CD4-positive, alpha-beta memory T cell (primary cell): Measurements from ENCODE around the gene ITCH. TPM values are rescaled to one million over a fixed set of nuclear protein-coding genes. Genes with fewer than 3 reads are reported as not detected.
"Not testable (repeated sequence)": the region's sequence is repeated elsewhere in the genome, so short reads cannot be mapped to it uniquely, and the experiment has no call there.

Experiments
- CTCF ChIA-PET: fragments of 350-600 bp; sonication (Branson Sonifier 250); formaldehyde crosslinking; loops from one replicate; lab custom pipeline; 2021; ENCODE audit warnings: inconsistent platforms; ENCODE audit not compliant: partially characterized antibody; lab: Charles Lee
- POLR2A ChIA-PET: fragments of 350-600 bp; sonication (Branson Sonifier 250); formaldehyde crosslinking; loops from one replicate; lab custom pipeline; 2021; ENCODE audit not compliant: partially characterized antibody; lab: Charles Lee
- DNase-seq, 5 donors: peaks; one replicate each; pipeline versions ENCODE4 v3.0.0 to v3.0.0-alpha.2; 2020 to 2022; ENCODE audit warnings: mixed read lengths in 1 of 5
- H3K27ac ChIP-seq: one replicate; pipeline ENCODE4 v1.7.0; 2013; ENCODE audit warnings: low read depth, low read length
- H3K27me3 ChIP-seq: 2 replicates; pipeline ENCODE4 v1.7.0; 2013; ENCODE audit warnings: mild to moderate bottlenecking, low read length, moderate library complexity; ENCODE audit not compliant: insufficient read depth
- H3K36me3 ChIP-seq: 2 replicates; pipeline ENCODE4 v1.7.0; 2013; ENCODE audit warnings: mild to moderate bottlenecking, low read length, moderate library complexity; ENCODE audit not compliant: insufficient read depth
- H3K4me1 ChIP-seq: 2 replicates; pipeline ENCODE4 v1.7.0; 2013; ENCODE audit warnings: mild to moderate bottlenecking, low read length, moderate library complexity; ENCODE audit not compliant: insufficient read depth
- H3K4me3 ChIP-seq, 2 donors: one replicate each; pipeline ENCODE4 v1.7.0; 2013; ENCODE audit warnings: low read length in 2 of 2, mild to moderate bottlenecking in 1 of 2
- H3K9me3 ChIP-seq, 2 donors: one replicate each; pipeline ENCODE4 v1.7.0; 2013; ENCODE audit warnings: low read length in 2 of 2, control low read depth in 1 of 2; ENCODE audit not compliant: control insufficient read depth in 1 of 2
- H3K27ac Mint-ChIP-seq, 7 donors: one replicate each; pipeline ENCODE4 v1.8.0; 2020 to 2021; ENCODE audit warnings: mixed read lengths in 7 of 7, mild to moderate bottlenecking in 6 of 7, inconsistent platforms in 3 of 7, moderate library complexity in 3 of 7
- H3K27me3 Mint-ChIP-seq, 2 donors: one replicate each; pipeline ENCODE4 v1.8.0; 2020 to 2021; ENCODE audit warnings: mixed read lengths in 2 of 2
- H3K36me3 Mint-ChIP-seq, 2 donors: one replicate each; pipeline ENCODE4 v1.8.0; 2020 to 2021; ENCODE audit warnings: mixed read lengths in 2 of 2, inconsistent platforms in 1 of 2, mild to moderate bottlenecking in 1 of 2
- H3K4me1 Mint-ChIP-seq, 4 donors: one replicate each; pipeline ENCODE4 v1.8.0; 2020 to 2021; ENCODE audit warnings: mixed read lengths in 4 of 4, mild to moderate bottlenecking in 1 of 4
- H3K4me3 Mint-ChIP-seq, 8 donors: one replicate each; pipeline ENCODE4 v1.8.0; 2020 to 2021; ENCODE audit warnings: mixed read lengths in 8 of 8, mild to moderate bottlenecking in 7 of 8, moderate library complexity in 6 of 8, inconsistent platforms in 3 of 8
- H3K9me3 Mint-ChIP-seq, 8 donors: one replicate each; pipeline ENCODE4 v1.8.0; 2020 to 2021; ENCODE audit warnings: mixed read lengths in 8 of 8, mild to moderate bottlenecking in 5 of 8, inconsistent platforms in 3 of 8, moderate library complexity in 1 of 8
- intact Hi-C: fragments of 100-400 bp; cut with micrococcal nuclease; formaldehyde crosslinking; loops from one replicate; pipeline ENCODE4 v1.15.1; 2023
- polyA plus RNA-seq, 2 donors: library from polyadenylated mRNA; unstranded; fragments of 300-500 nt; fragmentation: Illumina TruSeq; gene quantifications; one replicate each; pipeline ENCODE4 v1.2.3, GENCODE V29; 2021
- total RNA-seq, 2 experiments: library from RNA; stranded (reverse); gene quantifications; one replicate each; pipeline ENCODE4 v1.2.3, GENCODE V29; 2021

The ITCH gene
- total and polyA plus RNA-seq, 4 experiments from 2014 or later = 9.7 to 68.9 (median 42.2) TPM

GRCh38 chr20:34410336-34410735, 47.3 kb downstream of the ITCH start:
- Mint-ChIP-seq H3K4me3 (no peak overlapping the region), H3K36me3 (peaks cover 26 to 52% of the 10 kb centered on the region in 2 donors), H3K27ac (no peak overlapping the region), H3K4me1 (peaks cover 14 to 30% (median 17%) of the 10 kb centered on the region in 4 donors), H3K27me3 (no peaks in the 10 kb centered on the region), H3K9me3 (no peaks in the 10 kb centered on the region)
- H3K27ac ChIP-seq = no peak overlapping the region
- H3K27me3 ChIP-seq = no peaks in the 10 kb centered on the region
- no peak overlapping the region for H3K4me3 ChIP-seq
- no peak for DNase-seq
- H3K36me3 ChIP-seq = peaks cover 14% of the 10 kb centered on the region
- CTCF ChIA-PET = no interaction called here
- peaks cover 11% of the 10 kb centered on the region for H3K4me1 ChIP-seq
- POLR2A ChIA-PET = no interaction called here
- intact Hi-C loops = no loop called here
- H3K9me3 ChIP-seq = no peaks in the 10 kb centered on the region

- Mint-ChIP-seq H3K4me1 (peaks cover 9 to 19% (median 12%) of the 10 kb centered on the region in 4 donors), H3K27me3 (no peaks in the 10 kb centered on the region), H3K27ac (no peak overlapping the region), H3K4me3 (no peak overlapping the region), H3K9me3 (peaks cover 0 to 2% (median 0%) of the 10 kb centered on the region in 8 donors), H3K36me3 (peaks cover 28 to 57% of the 10 kb centered on the region in 2 donors)
- ChIA-PET POLR2A (no interaction called here), CTCF (no interaction called here)
- intact Hi-C loops = no loop called here
- Histone ChIP-seq H3K27me3 (no peaks in the 10 kb centered on the region), H3K4me1 (no peaks in the 10 kb centered on the region), H3K27ac (no peak overlapping the region), H3K9me3 (no peaks in the 10 kb centered on the region), H3K36me3 (peaks cover 18% of the 10 kb centered on the region), H3K4me3 (no peak overlapping the region)
- DNase-seq = no peak
These were observed 49.4 kb downstream of the ITCH start for GRCh38 chr20:34412453-34412852.

GRCh38 chr20:34414525-34414924, 51.5 kb downstream of the ITCH start:
- H3K27me3 Mint-ChIP-seq, H3K4me3 ChIP-seq, H3K27me3 ChIP-seq, H3K4me1 ChIP-seq, H3K4me1 Mint-ChIP-seq, POLR2A ChIA-PET, H3K9me3 Mint-ChIP-seq, intact Hi-C loops, H3K4me3 Mint-ChIP-seq, CTCF ChIA-PET, H3K9me3 ChIP-seq, DNase-seq, H3K27ac ChIP-seq: not testable (repeated sequence)
- peaks cover 19% of the 10 kb centered on the region for H3K36me3 ChIP-seq
- Mint-ChIP-seq H3K36me3 (peaks cover 24 to 53% of the 10 kb centered on the region in 2 donors), H3K27ac (peak overlapping the region in 3 of 7 donors; percentile 16 to 76 (median 58))

- Mint-ChIP-seq H3K27ac (peak overlapping the region in 4 of 7 donors; percentile 44 to 79 (median 67)), H3K4me3 (no peak overlapping the region), H3K27me3 (no peaks in the 10 kb centered on the region), H3K9me3 (peaks cover 0 to 2% (median 0%) of the 10 kb centered on the region in 8 donors), H3K36me3 (peaks cover 23 to 56% of the 10 kb centered on the region in 2 donors), H3K4me1 (peaks cover 5 to 9% (median 7%) of the 10 kb centered on the region in 4 donors)
- POLR2A ChIA-PET = no interaction called here
- H3K27me3 ChIP-seq = no peaks in the 10 kb centered on the region
- no peak overlapping the region for H3K4me3 ChIP-seq
- CTCF ChIA-PET = no interaction called here
- no peaks in the 10 kb centered on the region for H3K4me1 ChIP-seq
- H3K36me3 ChIP-seq = peaks cover 19% of the 10 kb centered on the region
- no peaks in the 10 kb centered on the region for H3K9me3 ChIP-seq
- no peak overlapping the region for H3K27ac ChIP-seq
- no peak for DNase-seq
- intact Hi-C loops = no loop called here
These were observed 52.0 kb downstream of the ITCH start for GRCh38 chr20:34415079-34415478.

- H3K4me3 Mint-ChIP-seq = no peak overlapping the region
- intact Hi-C loops = no loop called here
These were observed 57.1 kb downstream of the ITCH start for GRCh38 chr20:34420146-34420545.

GRCh38 chr20:34420975-34421374, 57.9 kb downstream of the ITCH start:
- no peak overlapping the region for H3K4me3 Mint-ChIP-seq
- no peak for DNase-seq
- ChIA-PET CTCF (no interaction called here), POLR2A (no interaction called here)
- H3K27ac Mint-ChIP-seq = peak overlapping the region in 1 of 7 donors; percentile 41
- H3K9me3 Mint-ChIP-seq = peaks cover 0 to 2% (median 0%) of the 10 kb centered on the region in 8 donors
- no peaks in the 10 kb centered on the region for H3K4me1 ChIP-seq
- no peaks in the 10 kb centered on the region for H3K9me3 ChIP-seq
- H3K36me3 ChIP-seq = peaks cover 21% of the 10 kb centered on the region
- H3K27me3 Mint-ChIP-seq = no peaks in the 10 kb centered on the region
- peaks cover 0 to 8% (median 4%) of the 10 kb centered on the region in 4 donors for H3K4me1 Mint-ChIP-seq
- H3K36me3 Mint-ChIP-seq = peaks cover 30 to 65% of the 10 kb centered on the region in 2 donors
- H3K27me3 ChIP-seq = no peaks in the 10 kb centered on the region
- no peak overlapping the region for H3K27ac ChIP-seq
- intact Hi-C loops = no loop called here
- no peak overlapping the region for H3K4me3 ChIP-seq

More at GRCh38 chr20:34420146-34420545, 57.1 kb downstream of the ITCH start:
- no peaks in the 10 kb centered on the region for H3K27me3 Mint-ChIP-seq
- peaks cover 0 to 8% (median 5%) of the 10 kb centered on the region in 4 donors for H3K4me1 Mint-ChIP-seq
- no peaks in the 10 kb centered on the region for H3K9me3 ChIP-seq
- H3K9me3 Mint-ChIP-seq = peaks cover 0 to 2% (median 0%) of the 10 kb centered on the region in 8 donors
- H3K4me1 ChIP-seq = no peaks in the 10 kb centered on the region
- H3K27ac Mint-ChIP-seq = no peak overlapping the region
- ChIA-PET CTCF (interaction anchor here (1.2 kb wide), 1 partner anchor 108 kb away, joined by 5 read pairs; no protein-coding TSS in a partner anchor), POLR2A (no interaction called here)
- H3K36me3 ChIP-seq = peaks cover 23% of the 10 kb centered on the region
- DNase-seq = no peak
- no peaks in the 10 kb centered on the region for H3K27me3 ChIP-seq
- no peak overlapping the region for H3K4me3 ChIP-seq
- H3K36me3 Mint-ChIP-seq = peaks cover 29 to 60% of the 10 kb centered on the region in 2 donors
- H3K27ac ChIP-seq = no peak overlapping the region

GRCh38 chr20:34421766-34422466, 58.8 kb downstream of the ITCH start:
- peaks cover 22% of the 10 kb centered on the region for H3K36me3 ChIP-seq
- CTCF ChIA-PET = interaction anchor here (0.6 to 0.9 kb wide), 2 partner anchors 15 to 674 kb away, joined by 3 read pairs; no protein-coding TSS in a partner anchor
- no peaks in the 10 kb centered on the region for H3K27me3 Mint-ChIP-seq

More at GRCh38 chr20:34421766-34422466, 58.8 kb downstream of the ITCH start:
- Mint-ChIP-seq H3K4me1 (peaks cover 0 to 4% (median 3%) of the 10 kb centered on the region in 4 donors), H3K27ac (no peak overlapping the region), H3K4me3 (no peak overlapping the region), H3K9me3 (no peaks in the 10 kb centered on the region), H3K36me3 (peaks cover 34 to 69% of the 10 kb centered on the region in 2 donors)
- no peak overlapping the region for H3K27ac ChIP-seq
- POLR2A ChIA-PET = no interaction called here
- intact Hi-C loops = no loop called here
- no peak for DNase-seq
- no peaks in the 10 kb centered on the region for H3K27me3 ChIP-seq
- no peaks in the 10 kb centered on the region for H3K4me1 ChIP-seq
- H3K9me3 ChIP-seq = no peaks in the 10 kb centered on the region
- H3K4me3 ChIP-seq = no peak overlapping the region
